ENCODE data around the gene RUNX1.
A peak's percentile ranks its signal among the peaks of the same experiment; 100 is the strongest.

RUNX1 gene

GRCh38 chr21:35048706-35049617, at the start of gene RUNX1:
TSS of gene RUNX1 (minus strand) at chr21:35049302.
- in situ Hi-C loops (cut with MboI; ENCODE audit: low pct_unique_long_range_greater_than_20kb, low sequenced_read_pairs, unreplicated experiment), result loop anchor here (10.0 kb wide), 1 partner anchor 154 kb away; no protein-coding TSS in a partner anchor
- peak; percentile 71 for DNase-seq (ENCODE audit: low spot score)
- TF ChIP-seq CTCF (IDR thresholded peaks at IDR 0.05; ENCODE audit: extremely low read depth, insufficient read depth, missing control alignments), result peak; percentile 19

GRCh38 chr21:35097525-35097924, 48.4 kb upstream of the RUNX1 start:
- in situ Hi-C loops (cut with MboI; ENCODE audit: low pct_unique_long_range_greater_than_20kb, low sequenced_read_pairs, unreplicated experiment), result no loop called here
- TF ChIP-seq CTCF (IDR thresholded peaks at IDR 0.05; ENCODE audit: extremely low read depth, insufficient read depth, missing control alignments), result no peak
- no peak for DNase-seq (ENCODE audit: low spot score)

- TF ChIP-seq CTCF (IDR thresholded peaks at IDR 0.05; ENCODE audit: extremely low read depth, insufficient read depth, missing control alignments), result no peak
- DNase-seq (ENCODE audit: low spot score), result no peak
- in situ Hi-C loops (cut with MboI; ENCODE audit: low pct_unique_long_range_greater_than_20kb, low sequenced_read_pairs, unreplicated experiment), result no loop called here
Measured at GRCh38 chr21:35096959-35097358, 47.9 kb upstream of the RUNX1 start.

GRCh38 chr21:35095859-35096291, 46.8 kb upstream of the RUNX1 start:
- DNase-seq (ENCODE audit: low spot score), result no peak
- no peak for TF ChIP-seq CTCF (IDR thresholded peaks at IDR 0.05; ENCODE audit: extremely low read depth, insufficient read depth, missing control alignments)
- in situ Hi-C loops (cut with MboI; ENCODE audit: low pct_unique_long_range_greater_than_20kb, low sequenced_read_pairs, unreplicated experiment), result no loop called here

GRCh38 chr21:35093514-35093913, 44.4 kb upstream of the RUNX1 start:
- TF ChIP-seq CTCF (IDR thresholded peaks at IDR 0.05; ENCODE audit: extremely low read depth, insufficient read depth, missing control alignments), result no peak
- in situ Hi-C loops (cut with MboI; ENCODE audit: low pct_unique_long_range_greater_than_20kb, low sequenced_read_pairs, unreplicated experiment), result no loop called here
- no peak for DNase-seq (ENCODE audit: low spot score)

- in situ Hi-C loops (cut with MboI; ENCODE audit: low pct_unique_long_range_greater_than_20kb, low sequenced_read_pairs, unreplicated experiment), result no loop called here
- no peak for TF ChIP-seq CTCF (IDR thresholded peaks at IDR 0.05; ENCODE audit: extremely low read depth, insufficient read depth, missing control alignments)
- no peak for DNase-seq (ENCODE audit: low spot score)
Measured at GRCh38 chr21:35091496-35091895, 42.4 kb upstream of the RUNX1 start.
